ENCODE results near the gene WNT7B. TPM values are rescaled to one million over a fixed set of nuclear protein-coding genes. Genes with fewer than 3 reads are reported as not detected.

WNT7B gene
- total and polyA plus RNA-seq, 2 donors (not counting 1 experiment from before 2014, with no cell fraction given): 0.22 to 0.67 TPM

GRCh38 chr22:45975164-45976161, 1.5 kb downstream of the WNT7B start:
- no peak for ATAC-seq (ENCODE audit: low read depth)
- intact Hi-C loops (cut with micrococcal nuclease): no loop called here
- no peak overlapping the region for H2AFZ ChIP-seq (ENCODE audit: insufficient read depth, low read depth, low read length, poor library complexity, severe bottlenecking)
- H3K79me2 ChIP-seq (ENCODE audit: control insufficient read depth, insufficient read depth, low read length): no peaks in the 10 kb centered on the region
- H3K4me2 ChIP-seq (replicated peaks; ENCODE audit: low read depth, low read length, poor library complexity, severe bottlenecking): peak overlapping the region; percentile 95
- peak overlapping the region; percentile 55 for H3K4me3 Mint-ChIP-seq
- H3K9ac ChIP-seq (ENCODE audit: low read length): no peak overlapping the region
- peaks cover 0 to 63% (median 33%) of the 10 kb centered on the region in 4 experiments for H3K27me3 ChIP-seq (replicated peaks in 1 of 4; ENCODE audit: control extremely low read depth in 1 of 4, control insufficient read depth in 3 of 4, insufficient read depth in 4 of 4, low read length in 3 of 4)
- peaks cover 33% of the 10 kb centered on the region for H3K4me1 Mint-ChIP-seq
- H3K9me3 ChIP-seq (ENCODE audit: control extremely low read depth in 1 of 3, control insufficient read depth in 2 of 3, insufficient read depth in 1 of 3, low read length in 2 of 3): peaks cover 0 to 20% (median 0%) of the 10 kb centered on the region in 3 donors
- DNase-seq: no peak
- no peak overlapping the region for H3K27ac ChIP-seq (ENCODE audit: low read length in 2 of 2)
- ChIA-PET POLR2A (no interaction called here), CTCF (no interaction called here)
- H3K27ac Mint-ChIP-seq: no peak overlapping the region
- H3K27me3 Mint-ChIP-seq: peaks cover 29% of the 10 kb centered on the region
- TF ChIP-seq EZH2 (IDR thresholded peaks at IDR 0.05; ENCODE audit: borderline replicate concordance, insufficient read depth, low read depth, low read length, poor library complexity, severe bottlenecking) (peak; percentile 75), CTCF (IDR thresholded peaks at IDR 0.05) (no peak)
- WGBS (ENCODE audit: insufficient coverage): 5% methylated on average over 80 of the region's 80 CpGs
- no peaks in the 10 kb centered on the region for H4K20me1 ChIP-seq (ENCODE audit: control insufficient read depth, insufficient read depth, low read length, poor library complexity, severe bottlenecking)
- no peaks in the 10 kb centered on the region for H3K9me3 Mint-ChIP-seq (ENCODE audit: insufficient read depth)
- H3K4me3 ChIP-seq (ENCODE audit: control extremely low read depth in 1 of 5, extremely low read depth in 1 of 5, insufficient read depth in 1 of 5, low read depth in 2 of 5, low read length in 4 of 5): no peak overlapping the region
- H3K36me3 ChIP-seq (replicated peaks in 1 of 2; ENCODE audit: control extremely low read depth in 1 of 2, control insufficient read depth in 1 of 2, extremely low read depth in 1 of 2, insufficient read depth in 2 of 2, low read length in 1 of 2): no peaks in the 10 kb centered on the region
- H3K4me1 ChIP-seq (ENCODE audit: control insufficient read depth in 2 of 2, insufficient read depth in 2 of 2, low read length in 2 of 2): peaks cover 49 to 52% of the 10 kb centered on the region in 2 donors

GRCh38 chr22:45974498-45974897, 2.5 kb downstream of the WNT7B start:
- ATAC-seq (ENCODE audit: low read depth): no peak
- H3K4me2 ChIP-seq (replicated peaks; ENCODE audit: low read depth, low read length, poor library complexity, severe bottlenecking): no peak overlapping the region
- Mint-ChIP-seq H3K4me3 (peak overlapping the region; percentile 55), H3K4me1 (peaks cover 35% of the 10 kb centered on the region), H3K9me3 (ENCODE audit: insufficient read depth) (no peaks in the 10 kb centered on the region), H3K27me3 (peaks cover 34% of the 10 kb centered on the region), H3K27ac (no peak overlapping the region)
- intact Hi-C loops (cut with micrococcal nuclease): no loop called here
- H4K20me1 ChIP-seq (ENCODE audit: control insufficient read depth, insufficient read depth, low read length, poor library complexity, severe bottlenecking): no peaks in the 10 kb centered on the region
- no peak for TF ChIP-seq CTCF (IDR thresholded peaks at IDR 0.05)
- no peak for TF ChIP-seq EZH2 (IDR thresholded peaks at IDR 0.05; ENCODE audit: borderline replicate concordance, insufficient read depth, low read depth, low read length, poor library complexity, severe bottlenecking)
- no peak for DNase-seq
- no peak overlapping the region for H2AFZ ChIP-seq (ENCODE audit: insufficient read depth, low read depth, low read length, poor library complexity, severe bottlenecking)
- H3K4me1 ChIP-seq (ENCODE audit: control insufficient read depth in 2 of 2, insufficient read depth in 2 of 2, low read length in 2 of 2): peaks cover 49 to 52% of the 10 kb centered on the region in 2 donors
- peaks cover 0 to 21% (median 0%) of the 10 kb centered on the region in 3 donors for H3K9me3 ChIP-seq (ENCODE audit: control extremely low read depth in 1 of 3, control insufficient read depth in 2 of 3, insufficient read depth in 1 of 3, low read length in 2 of 3)
- H3K27me3 ChIP-seq (replicated peaks in 1 of 4; ENCODE audit: control extremely low read depth in 1 of 4, control insufficient read depth in 3 of 4, insufficient read depth in 4 of 4, low read length in 3 of 4): peaks cover 0 to 73% (median 35%) of the 10 kb centered on the region in 4 experiments
- no peak overlapping the region for H3K4me3 ChIP-seq (ENCODE audit: control extremely low read depth in 1 of 5, extremely low read depth in 1 of 5, insufficient read depth in 1 of 5, low read depth in 2 of 5, low read length in 4 of 5)
- H3K27ac ChIP-seq (ENCODE audit: low read length in 2 of 2): no peak overlapping the region
- CTCF ChIA-PET: interaction anchor here (0.6 kb wide), 1 partner anchor 9 kb away, joined by 3 read pairs; no protein-coding TSS in a partner anchor
- WGBS (ENCODE audit: insufficient coverage): 9% methylated on average over 3 of the region's 4 CpGs
- no peaks in the 10 kb centered on the region for H3K79me2 ChIP-seq (ENCODE audit: control insufficient read depth, insufficient read depth, low read length)
- no peak overlapping the region for H3K9ac ChIP-seq (ENCODE audit: low read length)
- POLR2A ChIA-PET: no interaction called here
- H3K36me3 ChIP-seq (replicated peaks in 1 of 2; ENCODE audit: control extremely low read depth in 1 of 2, control insufficient read depth in 1 of 2, extremely low read depth in 1 of 2, insufficient read depth in 2 of 2, low read length in 1 of 2): no peaks in the 10 kb centered on the region

All from B cell (primary cell).